Measurements from ENCODE around the gene PPM1A.

Gene PPM1A

GRCh38 chr14:60226298-60226697, 22.7 kb upstream of the PPM1A start:
- DNase-seq (ENCODE audit: low read depth, low spot score): no peak

- DNase-seq (ENCODE audit: low read depth, low spot score): no peak
Observed at GRCh38 chr14:60227291-60227690, 21.7 kb upstream of the PPM1A start.

- no peak for DNase-seq (ENCODE audit: low read depth, low spot score)
Observed at GRCh38 chr14:60229614-60230013, 19.4 kb upstream of the PPM1A start.

GRCh38 chr14:60232185-60232584, 16.8 kb upstream of the PPM1A start:
- no peak for DNase-seq (ENCODE audit: low read depth, low spot score)

GRCh38 chr14:60233251-60233650, 15.8 kb upstream of the PPM1A start:
- no peak for DNase-seq (ENCODE audit: low read depth, low spot score)

- no peak for DNase-seq (ENCODE audit: low read depth, low spot score)
Observed at GRCh38 chr14:60233891-60234290, 15.1 kb upstream of the PPM1A start.

- no peak for DNase-seq (ENCODE audit: low read depth, low spot score)
Observed at GRCh38 chr14:60235440-60235839, 13.6 kb upstream of the PPM1A start.

GRCh38 chr14:60238955-60239354, 10.1 kb upstream of the PPM1A start:
- DNase-seq (ENCODE audit: low read depth, low spot score): no peak

- no peak for DNase-seq (ENCODE audit: low read depth, low spot score)
Observed at GRCh38 chr14:60240139-60240856, 8.7 kb upstream of the PPM1A start.

- DNase-seq (ENCODE audit: low read depth, low spot score): no peak
Observed at GRCh38 chr14:60241091-60241490, 7.9 kb upstream of the PPM1A start.

- no peak for DNase-seq (ENCODE audit: low read depth, low spot score)
Observed at GRCh38 chr14:60242429-60242828, 6.6 kb upstream of the PPM1A start.

GRCh38 chr14:60245380-60246177, 3.4 kb upstream of the PPM1A start:
- no peak for DNase-seq (ENCODE audit: low read depth, low spot score)

- peak; percentile 84 for DNase-seq (ENCODE audit: low read depth, low spot score)
Observed at GRCh38 chr14:60247994-60248696, 876 bp upstream of the PPM1A start.

GRCh38 chr14:60249321-60250256, 568 bp downstream of the PPM1A start:
- DNase-seq (ENCODE audit: low read depth, low spot score): no peak

- no peak for DNase-seq (ENCODE audit: low read depth, low spot score)
Observed at GRCh38 chr14:60250257-60251035, 1.4 kb downstream of the PPM1A start.

- no peak for DNase-seq (ENCODE audit: low read depth, low spot score)
Observed at GRCh38 chr14:60251877-60252276, 2.9 kb downstream of the PPM1A start.

- DNase-seq (ENCODE audit: low read depth, low spot score): no peak
Observed at GRCh38 chr14:60252630-60253029, 3.6 kb downstream of the PPM1A start.

- no peak for DNase-seq (ENCODE audit: low read depth, low spot score)
Observed at GRCh38 chr14:60253649-60254048, 4.6 kb downstream of the PPM1A start.

GRCh38 chr14:60254176-60254575, 5.2 kb downstream of the PPM1A start:
- no peak for DNase-seq (ENCODE audit: low read depth, low spot score)

- DNase-seq (ENCODE audit: low read depth, low spot score): no peak
Observed at GRCh38 chr14:60257865-60258264, 8.8 kb downstream of the PPM1A start.

- no peak for DNase-seq (ENCODE audit: low read depth, low spot score)
Observed at GRCh38 chr14:60265163-60265562, 16.1 kb downstream of the PPM1A start.

All from brain pericyte (primary cell).